Measurements from ENCODE around the gene PRUNE2. TPM values are rescaled to one million over a fixed set of nuclear protein-coding genes. Genes with fewer than 3 reads are reported as not detected.
A peak's percentile ranks its signal among the peaks of the same experiment; 100 is the strongest.

Gene PRUNE2
- total RNA-seq, 6 donors from 2014 or later = 5.6 to 20.4 (median 8.8) TPM

DNA sequence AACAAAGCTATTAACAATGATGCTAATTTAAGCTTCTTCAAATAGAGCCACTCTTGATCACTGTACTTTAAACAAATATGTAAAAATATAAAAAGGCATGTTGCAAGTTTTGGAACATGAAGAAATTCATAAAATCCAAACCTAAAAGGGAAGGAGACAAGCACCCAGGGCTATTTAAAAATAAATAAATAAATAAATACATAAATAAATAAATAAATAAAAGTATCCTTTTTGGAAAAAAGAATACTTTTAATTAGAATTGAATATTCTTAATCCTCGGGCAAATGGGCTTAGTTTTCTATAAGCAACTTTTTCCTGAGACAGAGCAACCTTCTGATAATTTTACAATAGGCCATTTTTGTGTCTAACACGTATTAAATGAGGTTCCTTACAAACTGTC, 289.1 kb downstream of the PRUNE2 start:
- Histone ChIP-seq H3K36me3 (no peaks in the 10 kb centered on the region), H3K27ac (no peak overlapping the region), H3K4me3 (no peak overlapping the region), H3K9me3 (no peaks in the 10 kb centered on the region), H3K4me1 (peaks cover 6 to 15% (median 8%) of the 10 kb centered on the region in 4 donors), H3K27me3 (no peaks in the 10 kb centered on the region)
- 85 to 91% methylated on average over 2 of the region's 2 CpGs for WGBS, 2 donors
- DNase-seq = no peak
- ATAC-seq (ENCODE audit: low FRiP score in 2 of 2) = no peak
- no peak for TF ChIP-seq EP300 (IDR thresholded peaks at IDR 0.05)
- no peak for TF ChIP-seq POLR2A (IDR thresholded peaks at IDR 0.05)
- no peak for TF ChIP-seq POLR2AphosphoS5 (IDR thresholded peaks at IDR 0.05)
- TF ChIP-seq, protein P1, sequence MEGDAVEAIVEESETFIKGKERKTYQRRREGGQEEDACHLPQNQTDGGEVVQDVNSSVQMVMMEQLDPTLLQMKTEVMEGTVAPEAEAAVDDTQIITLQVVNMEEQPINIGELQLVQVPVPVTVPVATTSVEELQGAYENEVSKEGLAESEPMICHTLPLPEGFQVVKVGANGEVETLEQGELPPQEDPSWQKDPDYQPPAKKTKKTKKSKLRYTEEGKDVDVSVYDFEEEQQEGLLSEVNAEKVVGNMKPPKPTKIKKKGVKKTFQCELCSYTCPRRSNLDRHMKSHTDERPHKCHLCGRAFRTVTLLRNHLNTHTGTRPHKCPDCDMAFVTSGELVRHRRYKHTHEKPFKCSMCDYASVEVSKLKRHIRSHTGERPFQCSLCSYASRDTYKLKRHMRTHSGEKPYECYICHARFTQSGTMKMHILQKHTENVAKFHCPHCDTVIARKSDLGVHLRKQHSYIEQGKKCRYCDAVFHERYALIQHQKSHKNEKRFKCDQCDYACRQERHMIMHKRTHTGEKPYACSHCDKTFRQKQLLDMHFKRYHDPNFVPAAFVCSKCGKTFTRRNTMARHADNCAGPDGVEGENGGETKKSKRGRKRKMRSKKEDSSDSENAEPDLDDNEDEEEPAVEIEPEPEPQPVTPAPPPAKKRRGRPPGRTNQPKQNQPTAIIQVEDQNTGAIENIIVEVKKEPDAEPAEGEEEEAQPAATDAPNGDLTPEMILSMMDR (IDR thresholded peaks at IDR 0.05) = no peak

DNA sequence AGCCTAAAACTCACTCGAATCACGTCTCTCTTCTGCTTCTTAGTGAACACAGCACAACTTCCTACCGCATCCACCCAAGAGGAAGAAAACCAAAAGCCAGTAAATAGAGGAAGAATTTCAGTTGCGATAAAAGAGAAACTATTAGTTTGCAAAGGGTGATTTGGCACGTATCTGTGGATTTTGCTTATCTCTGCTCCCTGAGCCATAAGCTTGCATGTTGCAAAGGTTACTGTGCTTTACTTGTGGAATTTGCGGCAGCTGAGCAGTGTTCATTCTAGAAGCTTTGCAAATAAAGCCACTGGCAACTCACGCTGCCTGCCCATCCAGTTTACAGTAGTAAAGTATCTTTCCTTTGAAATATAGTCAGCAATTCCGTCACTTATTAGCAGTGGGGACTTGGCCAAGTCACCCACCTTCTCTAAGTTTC, 290.7 kb downstream of the PRUNE2 start:
- WGBS, 2 donors = 20 to 37% methylated on average over 8 of the region's 8 CpGs
- H3K4me3 ChIP-seq = peak overlapping the region in 1 of 4 donors; percentile 29

DNA sequence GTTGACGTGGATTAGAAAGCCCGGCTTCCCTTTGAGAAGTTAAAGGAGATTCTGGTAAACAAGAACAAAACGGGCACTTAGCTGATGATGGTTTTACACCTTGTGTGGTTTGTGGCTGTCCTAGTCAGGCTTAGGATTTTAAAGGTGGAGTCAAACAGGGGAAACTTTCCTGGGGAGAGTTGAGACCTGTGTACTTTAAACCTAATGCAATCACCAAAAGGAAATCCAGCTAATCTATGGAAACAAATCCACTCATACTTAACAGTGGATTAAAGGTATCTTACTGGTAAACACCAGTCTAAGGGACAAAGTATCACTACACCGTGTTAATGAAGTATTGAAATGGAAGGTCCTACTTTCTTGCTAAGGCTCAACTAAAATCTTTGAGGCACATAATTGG, 291.9 kb downstream of the PRUNE2 start:
- TF ChIP-seq POLR2AphosphoS5 (IDR thresholded peaks at IDR 0.05) = no peak
- no peak overlapping the region for H3K27ac ChIP-seq
- DNase-seq = no peak
- no peaks in the 10 kb centered on the region for H3K27me3 ChIP-seq
- ATAC-seq (ENCODE audit: low FRiP score in 2 of 2) = no peak
- H3K4me1 ChIP-seq = peaks cover 3 to 10% (median 8%) of the 10 kb centered on the region in 4 donors
- no peak overlapping the region for H3K4me3 ChIP-seq
- no peaks in the 10 kb centered on the region for H3K36me3 ChIP-seq
- 80 to 95% methylated on average over 4 of the region's 4 CpGs for WGBS, 2 donors
- no peaks in the 10 kb centered on the region for H3K9me3 ChIP-seq

More for the DNA sequence above, 290.7 kb downstream of the PRUNE2 start:
- TF ChIP-seq EP300 (IDR thresholded peaks at IDR 0.05) (no peak), POLR2A (IDR thresholded peaks at IDR 0.05) (no peak), POLR2AphosphoS5 (IDR thresholded peaks at IDR 0.05) (no peak)
- TF ChIP-seq, protein P1 (IDR thresholded peaks at IDR 0.05) = no peak
- Histone ChIP-seq H3K4me1 (peaks cover 3 to 15% (median 8%) of the 10 kb centered on the region in 4 donors), H3K36me3 (no peaks in the 10 kb centered on the region), H3K9me3 (no peaks in the 10 kb centered on the region), H3K27ac (peak overlapping the region in 2 of 4 donors; percentile 54 to 56), H3K27me3 (no peaks in the 10 kb centered on the region)
- ATAC-seq (ENCODE audit: low FRiP score in 2 of 2) (peak in 1 of 2 donors; percentile 42), DNase-seq (no peak)

DNA sequence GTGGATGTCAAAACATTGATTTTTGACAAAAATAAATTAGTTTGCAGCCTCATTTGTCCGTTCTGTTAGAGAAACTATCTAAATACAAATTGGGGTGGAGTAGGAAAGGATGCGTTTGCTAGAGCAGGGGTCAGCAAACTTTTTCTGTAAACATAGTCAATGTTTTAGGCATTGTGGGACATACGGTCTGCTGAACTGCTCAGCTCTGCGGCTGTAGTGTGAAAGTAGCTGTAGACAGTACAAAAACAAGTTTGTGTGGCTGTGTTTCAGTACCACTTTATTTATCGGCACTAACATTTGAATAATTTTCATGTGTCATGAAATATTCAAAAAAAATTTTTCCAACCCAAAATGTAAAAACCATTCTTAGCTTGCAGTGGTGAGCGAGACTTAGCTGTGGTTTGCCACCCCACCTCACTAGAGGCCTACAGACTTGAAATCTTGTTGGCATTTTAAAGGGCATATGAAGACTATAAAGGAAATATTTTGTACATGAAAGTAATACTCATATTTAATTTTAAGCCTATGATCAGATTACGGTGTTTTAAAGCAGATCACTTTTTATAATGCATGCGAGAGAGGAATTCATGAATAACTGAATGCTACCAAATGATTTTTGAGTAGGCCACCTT, 292.6 kb downstream of the PRUNE2 start:
- no peak overlapping the region for H3K27ac ChIP-seq
- no peaks in the 10 kb centered on the region for H3K9me3 ChIP-seq
- no peak for ATAC-seq (ENCODE audit: low FRiP score in 2 of 2)
- peaks cover 4 to 7% (median 6%) of the 10 kb centered on the region in 4 donors for H3K4me1 ChIP-seq
- no peaks in the 10 kb centered on the region for H3K36me3 ChIP-seq
- WGBS, 2 donors = 85 to 87% methylated on average over 8 of the region's 8 CpGs
- TF ChIP-seq, protein P1 (IDR thresholded peaks at IDR 0.05) = no peak
- TF ChIP-seq EP300 (IDR thresholded peaks at IDR 0.05) = no peak
- TF ChIP-seq POLR2A (IDR thresholded peaks at IDR 0.05) = no peak
- TF ChIP-seq POLR2AphosphoS5 (IDR thresholded peaks at IDR 0.05) = no peak
- no peak for DNase-seq
- no peak overlapping the region for H3K4me3 ChIP-seq
- no peaks in the 10 kb centered on the region for H3K27me3 ChIP-seq

DNA sequence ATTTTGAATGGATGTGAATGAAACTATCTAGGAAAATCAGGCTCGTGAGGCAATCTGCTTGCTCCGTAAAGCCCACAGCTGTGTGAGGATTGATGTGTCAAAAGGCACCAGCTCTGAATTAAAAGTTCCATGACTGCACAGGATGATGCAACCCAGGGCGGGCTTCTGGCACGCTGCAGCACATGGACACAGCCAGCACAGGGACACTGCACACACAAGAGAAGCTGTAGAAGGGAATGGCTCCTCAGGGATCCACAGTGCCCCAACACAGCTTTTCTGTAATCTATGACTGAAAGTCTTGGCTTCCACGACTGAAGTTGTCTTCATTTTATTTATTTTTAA, 295.9 kb downstream of the PRUNE2 start:
- Histone ChIP-seq H3K4me3 (no peak overlapping the region), H3K36me3 (no peaks in the 10 kb centered on the region), H3K27ac (no peak overlapping the region), H3K4me1 (peaks cover 0 to 7% (median 1%) of the 10 kb centered on the region in 4 donors), H3K27me3 (no peaks in the 10 kb centered on the region), H3K9me3 (no peaks in the 10 kb centered on the region)
- TF ChIP-seq POLR2AphosphoS5 (IDR thresholded peaks at IDR 0.05) = peak; percentile 30 to 56
- TF ChIP-seq POLR2A (IDR thresholded peaks at IDR 0.05) = no peak
- peak in 1 of 4 donors; percentile 56 for TF ChIP-seq EP300 (IDR thresholded peaks at IDR 0.05)
- TF ChIP-seq, protein P1 (IDR thresholded peaks at IDR 0.05) = no peak
- 40 to 52% methylated on average over 5 of the region's 5 CpGs for WGBS, 2 donors
- DNase-seq (peak; percentile 46 to 65), ATAC-seq (ENCODE audit: low FRiP score in 2 of 2) (peak; percentile 67 to 96)

Data from upper lobe of left lung (tissue), 6 donors.